HS-5 (cell line): ENCODE data around the gene TMTC3.
"Not testable (repeated sequence)": the region's sequence is repeated elsewhere in the genome, so short reads cannot be mapped to it uniquely, and the experiment has no call there.

Experiments used
- DNase-seq: peaks from one replicate; pipeline ENCODE4 v3.0.0-alpha.2; 2012; ENCODE audit warnings: low read depth

The TMTC3 gene

DNA sequence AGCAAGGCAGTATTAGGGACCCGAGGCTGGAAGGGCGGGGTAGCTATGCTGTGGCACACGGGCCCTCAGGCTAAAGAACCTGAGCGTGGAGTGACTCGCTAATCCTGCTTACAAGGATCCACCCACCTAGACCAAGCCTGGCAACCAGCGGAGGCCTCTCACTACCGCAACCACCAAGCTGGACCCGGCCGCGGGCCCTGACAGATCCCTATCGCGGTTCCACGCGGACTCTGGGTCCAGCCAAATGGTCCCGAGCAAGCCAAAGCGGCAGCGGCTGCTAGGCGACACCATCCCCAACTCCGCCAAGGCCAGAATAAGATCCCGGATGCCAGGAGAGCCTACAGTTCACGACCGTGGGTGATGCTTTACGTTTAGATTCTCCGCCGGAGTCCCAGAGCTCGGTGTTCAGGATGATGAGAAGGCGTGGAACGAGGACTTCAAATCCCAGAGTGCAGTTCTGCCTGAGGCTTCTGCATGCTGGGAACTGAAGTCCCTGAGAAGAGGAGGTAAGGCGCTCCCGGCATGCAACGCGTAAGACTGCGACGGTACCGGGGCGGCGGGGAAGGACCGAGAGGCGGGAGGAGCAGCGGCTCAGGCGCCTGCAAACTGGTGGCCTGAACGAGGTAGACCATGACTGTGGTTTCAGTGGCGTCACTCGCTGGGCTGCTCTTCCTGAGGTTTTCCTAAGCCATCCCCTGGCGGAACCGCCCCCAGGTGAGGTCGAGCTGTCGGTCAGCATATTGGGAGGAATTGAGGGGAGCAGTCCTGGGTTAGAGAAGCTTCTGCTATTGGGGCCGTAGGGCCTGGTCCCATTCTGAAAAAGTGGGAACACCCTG lies at the start of gene TMTC3, which contains the start of gene CEP290:
Gene TMTC3 (plus strand): TSS at position 534 of the 836 bp plus-strand sequence. CDS start 6,009 bp downstream, outside the sequence.
Gene CEP290 (minus strand): TSS at position 315 of the 836 bp plus-strand sequence. CDS start 781 bp downstream, outside the sequence.
- peak; percentile 97 for DNase-seq

DNA sequence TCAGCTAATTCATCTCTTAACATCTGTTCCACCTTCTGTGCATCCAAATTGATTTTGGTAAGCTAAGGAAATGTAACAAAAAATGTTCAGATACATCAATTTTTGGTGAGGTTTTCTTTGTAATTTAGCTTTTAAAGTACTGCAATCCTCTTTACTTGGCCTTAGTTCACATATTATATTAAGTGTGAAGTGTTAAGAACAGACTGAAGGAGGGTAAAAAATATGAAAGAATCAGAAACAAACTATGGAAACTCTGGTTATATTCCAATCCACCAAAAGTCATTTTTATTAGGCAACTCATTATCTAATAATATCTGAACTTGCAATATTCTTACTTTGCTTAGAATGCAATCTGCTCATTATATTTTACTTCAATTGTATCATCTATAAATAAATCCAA lies 49.3 kb upstream of the TMTC3 start:
- no peak for DNase-seq

DNA sequence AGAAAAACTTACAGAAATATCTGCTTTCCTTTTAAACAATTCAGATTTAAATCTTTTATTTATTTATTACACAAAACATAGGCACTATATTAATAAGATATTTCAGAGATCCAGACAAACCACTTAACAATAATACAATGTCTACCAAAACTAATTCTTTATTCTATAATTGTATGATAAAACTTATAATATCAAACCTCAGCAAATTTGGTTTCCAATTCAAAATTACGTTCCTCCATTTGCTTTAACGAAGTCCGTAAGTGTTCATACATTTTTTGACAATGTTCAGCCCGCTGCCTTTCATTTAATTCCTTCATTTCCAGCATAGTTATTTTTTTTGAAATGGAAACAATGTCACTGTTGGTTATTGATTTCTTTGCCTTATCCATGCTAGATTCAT lies 48.5 kb upstream of the TMTC3 start:
- no peak for DNase-seq

DNA sequence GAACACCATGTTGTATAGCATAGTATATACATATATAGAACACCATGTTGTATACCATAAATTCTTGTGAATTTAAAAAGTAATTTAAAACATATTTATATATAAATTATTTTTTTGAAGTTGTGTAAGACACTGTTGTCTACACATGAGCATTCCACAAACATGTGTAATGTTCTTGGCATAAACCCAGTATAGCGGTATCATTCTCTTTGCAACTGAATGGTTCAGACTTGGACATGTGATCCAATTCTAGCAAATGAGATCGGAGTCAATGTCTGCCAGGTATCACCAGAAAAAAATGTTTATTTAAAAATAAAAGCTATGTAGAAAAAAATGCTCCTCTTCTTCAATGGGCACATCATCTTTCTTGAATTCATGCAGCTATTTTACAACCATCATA lies 34.1 kb upstream of the TMTC3 start:
- peak; percentile 8 for DNase-seq

DNA sequence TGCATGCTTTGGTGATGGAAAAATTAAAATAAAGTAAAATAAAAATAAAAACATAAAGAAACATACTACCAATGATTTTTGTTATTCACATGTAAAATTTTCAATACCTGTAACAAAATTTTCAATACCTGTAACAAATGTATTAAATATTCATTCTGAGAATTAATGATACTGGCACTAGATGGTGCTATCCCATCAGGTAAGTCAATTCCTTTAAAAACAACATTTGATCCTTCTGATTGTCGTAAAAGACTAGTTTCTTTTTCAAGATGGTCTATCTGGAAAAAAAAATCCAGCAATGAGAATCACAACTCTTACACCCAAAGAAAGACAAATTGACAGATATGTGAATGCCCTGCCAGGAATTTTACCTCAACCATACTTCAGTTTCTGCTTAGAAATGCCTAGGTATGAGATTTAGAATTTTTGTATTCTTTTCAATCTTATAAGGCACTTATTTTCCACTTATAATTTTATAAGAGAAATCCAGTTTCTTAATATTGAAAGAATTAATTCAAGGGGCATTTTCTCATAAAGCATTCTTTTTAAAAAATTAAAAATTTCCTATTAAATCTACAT lies 30.9 kb upstream of the TMTC3 start:
- DNase-seq = peak; percentile 26

DNA sequence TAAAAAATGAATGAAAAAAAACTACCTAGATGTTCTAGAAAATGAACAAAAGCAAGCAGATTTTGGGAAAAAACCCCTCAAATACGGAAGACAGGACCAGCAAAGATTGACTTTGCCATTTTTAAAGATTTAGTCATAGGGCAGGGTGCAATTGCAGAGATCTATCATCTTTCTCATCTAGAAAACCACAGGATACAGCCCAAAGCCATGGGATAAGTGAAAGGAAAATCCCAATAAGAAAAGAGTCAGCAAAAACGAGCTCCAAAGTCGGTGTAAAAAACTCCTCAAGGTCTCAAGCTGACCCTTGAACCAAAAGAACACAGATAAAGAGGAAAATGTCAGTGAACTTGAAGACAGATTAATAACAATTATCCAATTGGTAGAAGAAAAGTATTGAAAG lies 28.2 kb upstream of the TMTC3 start:
- peak; percentile 5 for DNase-seq

DNA sequence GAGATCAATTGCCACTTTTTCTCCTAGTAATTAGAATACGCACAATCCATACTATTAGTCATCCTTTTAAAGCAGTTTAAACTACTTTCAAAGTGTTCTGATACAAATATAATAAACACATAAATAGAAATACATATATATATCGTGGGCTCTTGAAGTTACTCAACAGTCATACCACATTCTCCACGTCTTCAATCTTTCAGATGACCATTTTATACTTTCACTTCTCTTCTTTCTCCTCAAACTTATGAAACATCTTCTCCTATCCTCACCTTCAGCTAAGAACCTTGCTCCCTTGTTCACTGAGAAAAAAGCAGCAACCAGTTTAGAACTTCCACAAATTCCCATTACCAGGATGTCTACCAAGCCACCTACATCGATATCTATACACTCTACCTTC lies 19.4 kb upstream of the TMTC3 start:
- DNase-seq = no peak

DNA sequence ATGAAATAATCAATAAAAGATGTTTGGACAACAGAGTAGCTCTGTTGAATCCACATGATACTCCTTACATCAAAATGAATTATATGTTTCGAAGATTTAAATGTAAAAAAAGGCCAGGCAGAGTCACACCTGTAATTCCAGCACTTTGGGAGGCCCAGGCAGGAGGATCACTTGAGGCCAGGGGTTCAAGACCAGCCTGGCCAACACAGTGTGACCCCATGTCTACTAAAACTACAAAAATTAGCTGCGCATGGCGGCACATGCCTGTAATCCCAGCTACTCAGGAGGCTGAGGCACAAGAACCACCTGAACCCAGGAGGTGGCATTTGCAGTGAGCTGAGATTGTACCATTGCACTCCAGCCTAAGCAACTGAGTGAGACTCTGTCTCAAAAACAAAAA lies 15.0 kb upstream of the TMTC3 start:
- no peak for DNase-seq

DNA sequence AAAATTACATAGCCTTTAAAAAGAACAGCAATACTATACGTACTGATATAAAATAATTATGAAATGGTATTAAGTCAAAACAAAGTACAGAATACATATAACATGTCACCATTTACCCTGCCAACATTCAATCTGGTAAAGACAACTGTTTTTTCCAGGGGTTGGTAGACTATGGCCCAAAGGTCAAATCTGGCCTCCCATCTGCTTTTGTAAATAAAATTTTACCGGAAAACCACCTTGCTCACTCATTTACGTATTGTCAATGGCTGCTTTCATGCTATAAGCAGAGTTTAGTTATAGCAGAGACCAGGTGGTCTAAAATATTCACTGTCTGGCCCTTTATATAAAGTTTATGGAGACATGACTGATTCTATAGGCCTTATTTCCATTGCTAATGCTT lies 14.3 kb upstream of the TMTC3 start:
- DNase-seq = no peak

DNA sequence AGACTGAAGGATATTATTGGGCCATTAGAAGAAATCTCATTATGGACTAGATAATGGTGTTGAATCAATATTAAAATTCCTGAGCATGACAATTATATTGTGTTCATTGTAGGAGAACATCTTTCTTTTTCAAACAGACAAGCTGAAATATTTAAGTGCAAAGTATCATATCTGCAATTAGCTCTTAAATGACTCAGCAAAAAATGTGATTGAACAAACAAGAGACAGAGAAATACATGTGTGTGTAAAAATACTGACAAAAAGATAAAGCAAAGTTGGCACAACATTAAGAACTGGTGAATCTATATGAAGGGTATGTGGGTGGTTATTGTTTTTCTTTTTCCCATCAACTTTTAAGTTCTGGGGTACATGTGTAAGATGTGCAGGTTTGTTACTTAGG lies 9.7 kb upstream of the TMTC3 start:
- no peak for DNase-seq

DNA sequence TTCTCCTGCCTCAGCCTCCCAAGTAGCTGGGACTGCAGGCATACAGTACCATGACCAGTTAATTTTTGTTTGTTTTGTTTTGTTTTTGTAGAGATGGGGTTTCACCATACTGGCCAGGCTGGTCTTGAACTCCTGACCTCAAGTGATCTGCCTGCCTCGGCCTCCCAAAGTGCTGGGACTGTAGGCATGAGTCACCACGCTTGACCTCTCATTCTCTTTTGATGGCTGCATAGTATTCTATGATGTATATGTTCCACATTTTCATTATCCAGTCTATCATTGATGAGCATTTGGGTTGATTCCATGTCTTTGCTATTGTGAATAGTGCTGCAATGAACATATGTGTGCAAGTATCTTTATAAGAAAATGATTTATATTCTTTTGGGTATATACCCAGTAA lies 8.9 kb upstream of the TMTC3 start:
- not testable (repeated sequence) for DNase-seq

DNA sequence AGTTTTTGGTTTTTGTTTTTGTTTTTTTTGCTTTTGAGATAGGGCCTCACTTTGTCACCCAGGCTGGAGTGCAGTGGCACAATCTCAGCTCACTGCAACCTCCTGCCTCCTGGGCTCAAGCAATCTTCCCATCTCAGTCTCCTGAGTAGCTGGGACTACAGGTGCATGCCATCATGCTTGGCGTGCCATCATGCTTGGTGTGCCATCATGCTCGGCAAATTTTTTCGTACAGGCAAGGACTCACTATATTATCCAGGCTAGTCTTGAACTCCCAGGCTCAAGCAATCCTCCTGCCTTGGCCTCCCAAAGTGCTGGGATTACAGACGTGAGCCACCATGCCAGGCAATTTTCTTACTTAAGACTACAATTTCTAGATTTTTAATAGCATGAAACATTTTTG lies 2.4 kb upstream of the TMTC3 start:
- not testable (repeated sequence) for DNase-seq

DNA sequence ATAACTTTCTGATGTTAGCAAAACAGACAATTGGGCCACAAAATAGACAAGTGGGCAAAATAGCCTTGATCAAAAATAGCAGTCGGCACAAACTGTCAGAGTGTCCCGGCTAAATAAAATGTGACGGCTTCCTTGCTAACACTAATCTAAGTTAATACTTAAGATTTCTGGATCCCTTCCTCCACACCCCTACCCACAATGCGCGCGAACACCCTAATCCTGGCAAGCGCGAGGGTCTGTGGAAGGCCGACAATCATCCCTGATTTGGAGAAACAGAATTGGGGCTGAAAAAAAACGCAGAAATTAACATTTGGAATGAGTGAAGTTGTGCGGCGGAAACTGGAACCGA lies 708 bp upstream of the TMTC3 start:
- no peak for DNase-seq

DNA sequence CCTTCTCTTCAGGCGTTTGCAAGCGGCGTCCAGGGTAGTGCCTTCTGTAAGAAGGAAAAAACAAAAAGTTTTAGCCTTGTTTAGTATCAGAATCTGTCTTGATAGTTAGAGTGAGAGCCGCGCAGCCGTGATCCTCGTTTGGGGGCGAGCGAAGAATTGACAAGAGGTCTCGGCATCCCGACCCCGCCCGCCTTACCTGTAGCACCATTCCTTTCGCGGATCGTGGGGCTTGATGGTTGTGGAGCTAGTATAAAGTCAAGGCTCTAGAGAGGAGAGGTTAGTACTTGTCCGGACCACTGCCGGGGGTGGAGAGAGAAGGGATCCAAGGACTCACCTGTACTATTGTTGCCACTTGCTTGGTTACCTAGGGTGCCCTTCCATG lies 494 bp downstream of the TMTC3 start:
- DNase-seq = no peak

DNA sequence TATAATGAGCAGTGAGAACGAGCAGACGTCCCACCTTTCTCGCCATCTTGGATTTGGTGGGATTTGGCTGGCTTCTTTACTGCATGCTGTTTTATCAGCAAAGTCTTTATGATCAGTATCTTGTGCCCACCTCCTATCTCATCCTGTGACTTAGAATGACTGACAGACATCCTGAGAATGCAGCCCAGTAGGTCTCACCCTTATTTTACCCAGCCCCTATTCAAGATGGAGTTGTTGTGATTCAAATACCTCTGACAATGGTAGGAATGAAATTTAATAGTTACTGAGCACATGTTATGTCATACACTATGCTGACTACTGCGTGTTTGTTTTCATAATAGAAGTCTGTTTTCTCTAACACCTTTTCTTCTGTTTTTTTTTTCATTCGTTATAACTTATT lies 1.9 kb downstream of the TMTC3 start:
- DNase-seq = no peak

DNA sequence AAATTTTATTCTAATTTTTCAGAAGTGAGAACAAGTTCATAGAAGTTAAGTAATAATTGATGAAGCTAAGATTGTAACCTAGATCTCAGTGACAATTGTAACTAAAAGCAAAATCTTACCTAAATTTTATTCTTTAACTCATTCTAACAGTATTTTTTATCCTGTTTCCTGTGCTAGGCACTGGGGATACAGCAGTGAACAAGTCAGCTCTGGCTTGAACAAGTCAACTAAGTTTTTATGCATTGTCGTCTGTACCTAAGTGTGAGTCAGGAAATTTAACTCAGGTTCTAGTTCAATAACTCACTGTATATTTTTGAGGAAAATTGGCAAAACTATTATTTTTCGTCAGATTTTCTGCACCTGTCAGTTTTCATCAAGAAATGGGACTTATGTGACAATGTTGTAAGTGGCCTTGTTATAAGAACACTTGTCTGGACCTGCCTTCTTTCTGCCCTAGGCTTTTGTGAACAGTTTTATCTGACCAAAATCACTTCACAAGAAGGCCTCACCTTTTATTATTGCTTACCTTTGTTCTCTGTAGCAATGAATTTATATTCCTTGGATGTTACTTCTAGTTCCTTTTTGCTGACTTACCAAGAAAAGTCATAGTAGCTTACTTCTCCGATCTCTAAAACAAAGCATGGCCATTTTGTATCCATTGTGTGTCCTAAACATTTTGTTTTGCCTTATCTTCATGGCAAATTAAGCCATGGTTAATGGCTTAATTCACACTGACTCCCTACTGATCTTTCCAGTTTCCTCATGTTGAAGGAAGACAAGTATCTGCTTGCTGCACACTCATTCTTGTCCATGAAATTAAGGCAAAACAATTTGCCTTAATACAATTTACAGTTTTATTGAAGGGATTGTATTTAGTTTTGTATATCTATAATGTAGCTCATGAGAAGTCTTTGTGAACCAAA lies 2.7 kb downstream of the TMTC3 start:
- no peak for DNase-seq

DNA sequence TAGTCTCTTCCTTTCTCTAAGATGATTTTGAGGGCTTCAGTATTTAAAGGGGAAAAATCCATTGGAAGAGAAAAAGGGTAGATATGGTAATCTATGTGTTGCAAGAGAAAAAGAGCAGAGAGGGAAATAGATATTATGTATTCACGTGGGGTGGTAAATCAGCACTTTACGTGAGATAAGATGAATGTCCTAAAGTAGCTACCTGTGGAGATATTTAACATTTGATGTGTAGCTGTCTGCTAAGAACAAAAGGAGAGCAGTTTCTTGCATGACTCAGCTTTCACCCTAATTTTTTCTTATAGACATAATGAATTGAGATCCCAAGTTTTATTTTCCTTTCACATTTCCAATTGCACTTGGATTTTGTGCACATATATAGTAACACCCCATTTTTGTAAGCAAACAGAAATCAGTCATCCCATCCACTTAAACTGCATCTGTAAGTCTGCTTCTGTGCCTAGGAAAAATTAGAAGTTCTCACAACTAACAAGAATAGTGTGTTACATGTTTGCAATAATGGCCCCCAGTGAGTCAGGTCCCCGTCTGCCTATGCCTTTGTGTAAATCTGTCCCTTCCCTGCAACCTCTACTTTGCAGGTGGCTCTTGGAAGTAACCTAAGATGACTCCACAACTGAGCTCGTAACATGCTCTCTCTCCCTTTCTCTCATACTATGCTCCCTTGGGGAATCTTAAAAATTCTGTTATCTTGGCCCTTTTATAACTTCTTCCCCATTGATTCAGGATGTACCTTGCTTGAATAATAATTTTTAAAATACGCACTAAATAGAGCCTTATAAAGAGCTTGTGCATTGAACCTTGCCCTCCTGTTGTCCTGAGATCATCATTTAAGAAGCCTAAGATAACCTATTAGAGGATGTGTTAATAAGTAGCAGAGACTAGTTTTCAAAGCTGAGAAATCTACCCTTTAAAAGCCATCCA lies 3.7 kb downstream of the TMTC3 start:
- no peak for DNase-seq

DNA sequence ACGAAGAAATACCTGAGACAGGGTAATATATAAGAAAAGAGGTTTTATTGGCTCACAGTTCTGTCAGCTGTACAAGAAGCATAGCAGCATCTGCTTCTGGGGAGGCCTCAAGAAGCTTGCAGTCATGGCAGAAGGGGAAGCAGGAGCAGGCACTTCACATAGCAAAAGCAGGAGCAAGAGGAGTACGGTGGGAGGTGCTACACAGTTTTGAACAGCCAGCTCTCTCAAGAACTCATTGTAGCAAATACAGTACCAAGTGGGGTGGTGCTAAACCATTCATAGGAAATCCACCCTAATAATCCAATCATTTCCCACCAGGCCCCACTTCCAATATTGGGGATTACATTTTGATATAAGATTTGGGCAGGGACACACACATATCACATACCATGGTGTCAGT lies 8.0 kb downstream of the TMTC3 start:
- DNase-seq = no peak

DNA sequence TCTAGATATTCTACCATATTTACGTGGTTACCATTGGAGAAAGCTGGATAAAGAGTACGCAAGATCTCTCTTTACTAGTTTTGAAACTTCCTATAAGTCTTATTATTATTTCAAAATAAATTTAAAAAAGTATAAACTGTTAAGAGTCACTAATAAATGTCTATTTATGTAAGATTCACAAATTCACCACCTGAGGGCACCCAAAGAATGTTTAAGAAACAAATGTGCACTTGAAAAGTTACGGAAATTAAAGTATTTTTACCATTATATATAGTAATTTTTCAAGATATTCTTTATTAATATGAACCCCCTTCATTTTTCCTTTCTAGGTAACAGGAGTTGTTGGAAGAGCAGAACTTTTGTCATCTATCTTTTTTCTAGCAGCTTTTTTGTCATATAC lies 11.9 kb downstream of the TMTC3 start:
- no peak for DNase-seq

DNA sequence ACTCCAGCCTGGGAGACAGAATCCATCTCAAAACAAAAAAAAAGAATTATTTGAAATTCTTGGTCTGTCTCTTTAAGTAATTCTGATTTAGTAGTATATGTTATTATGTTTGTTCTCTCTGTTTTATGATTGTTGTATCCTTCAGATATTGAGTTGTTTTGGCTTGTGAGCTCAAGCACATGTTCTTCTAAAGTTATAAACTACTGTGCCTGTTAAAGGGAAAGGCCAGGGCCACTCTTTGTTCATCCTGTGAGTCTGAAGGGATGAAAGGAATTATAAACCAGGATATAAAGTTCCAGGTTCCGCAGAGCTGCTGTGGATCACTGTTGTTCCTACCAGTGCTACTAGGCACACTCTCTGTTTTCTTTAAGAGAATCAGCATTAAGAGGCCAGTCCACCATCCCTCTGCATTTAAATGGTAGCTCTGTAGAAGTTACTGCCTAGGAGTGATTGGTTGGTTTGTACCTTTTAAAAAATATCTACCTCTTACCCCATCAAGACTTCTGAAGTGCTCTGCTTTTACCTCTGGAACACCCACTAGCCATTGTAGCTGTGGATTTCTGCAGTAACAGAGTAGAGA lies 14.1 kb downstream of the TMTC3 start:
- no peak for DNase-seq

DNA sequence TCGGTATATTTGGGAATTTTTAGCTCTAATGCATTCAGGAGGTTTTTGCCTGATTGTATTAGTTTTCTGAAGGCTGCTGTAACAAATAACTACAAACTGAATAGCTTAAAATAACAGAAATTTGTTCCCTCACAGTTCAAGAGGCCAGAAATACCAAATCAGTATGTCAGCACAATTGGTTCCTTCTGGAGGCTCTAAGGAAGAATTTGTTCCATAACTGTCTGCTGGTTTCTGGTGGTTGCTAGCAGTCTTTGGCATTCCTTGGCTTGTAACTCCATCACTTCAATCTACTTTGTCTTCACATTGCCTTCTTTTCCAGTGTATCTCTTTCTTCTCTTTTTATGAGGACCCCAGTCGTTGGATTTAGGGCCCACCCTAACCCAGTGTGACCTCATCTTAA lies 21.3 kb downstream of the TMTC3 start:
- DNase-seq = no peak
